ENCODE measurements around the gene ARF3.

Gene ARF3

DNA sequence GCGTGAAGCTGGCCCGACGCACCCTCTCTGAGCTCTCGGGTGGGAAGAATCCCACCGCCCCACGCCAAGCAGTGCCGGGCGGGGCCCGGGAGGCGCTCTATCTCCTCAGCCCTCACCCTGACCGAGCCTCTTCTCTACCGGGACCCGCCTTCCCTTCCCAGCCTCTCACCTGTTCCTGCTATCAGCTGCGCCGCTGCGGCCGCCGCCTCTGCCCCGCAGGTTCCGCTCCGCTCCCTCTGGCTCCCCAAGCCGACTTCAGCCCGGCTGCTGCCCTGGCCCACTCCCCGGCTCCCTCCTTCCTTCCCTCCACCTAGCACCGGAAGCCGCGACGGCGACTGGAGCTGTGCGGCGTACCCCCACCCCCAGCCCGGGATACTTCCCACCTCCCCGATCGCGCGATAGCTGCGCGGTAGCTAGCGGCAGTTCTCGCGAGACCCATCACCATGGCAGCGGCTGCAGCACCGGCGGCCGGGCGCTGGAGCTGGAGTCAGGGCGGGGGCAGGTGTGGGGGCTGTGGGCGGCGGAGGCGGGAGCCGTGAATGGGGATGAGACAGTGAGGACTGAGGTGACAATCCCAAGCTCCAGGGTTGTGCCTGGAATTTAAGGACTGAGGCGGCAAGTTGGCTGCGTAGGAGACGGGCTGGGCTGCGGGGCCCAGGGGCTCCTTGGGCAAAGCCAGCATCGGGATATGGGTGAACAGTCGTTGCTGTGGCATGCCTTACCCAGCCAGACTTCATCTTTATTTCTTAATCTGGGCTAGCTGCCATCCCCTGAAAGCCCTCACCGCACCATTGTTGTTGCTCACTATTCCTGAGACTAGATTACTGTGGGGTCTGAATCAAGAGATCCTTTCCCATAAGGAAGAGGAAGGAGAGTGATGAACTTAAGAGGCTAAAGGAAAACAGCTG is at the start of gene ARF3:
Gene ARF3 (minus strand): TSS at position 347 of the 908 bp plus-strand sequence. CDS start 16,392 bp downstream, outside the sequence.
- H3K36me3 ChIP-seq (ENCODE audit: insufficient read depth, low read length) = no peaks in the 10 kb centered on the region
- H3K9me2 ChIP-seq (replicated peaks; ENCODE audit: low read depth, low read length) = no peaks in the 10 kb centered on the region
- H3K9me3 ChIP-seq (ENCODE audit: insufficient read depth, low read depth, low read length) = no peaks in the 10 kb centered on the region
- peaks cover 36% of the 10 kb centered on the region for H3K4me1 ChIP-seq (ENCODE audit: insufficient read depth, low read length, poor library complexity, severe bottlenecking)
- peak within 1 kb of the TSS; percentile 87 for H2AFZ ChIP-seq (ENCODE audit: low read length)
- peak within 1 kb of the TSS; percentile 93 for H3K9ac ChIP-seq (ENCODE audit: low read depth, low read length, poor library complexity, severe bottlenecking)
- TF ChIP-seq, protein P1, sequence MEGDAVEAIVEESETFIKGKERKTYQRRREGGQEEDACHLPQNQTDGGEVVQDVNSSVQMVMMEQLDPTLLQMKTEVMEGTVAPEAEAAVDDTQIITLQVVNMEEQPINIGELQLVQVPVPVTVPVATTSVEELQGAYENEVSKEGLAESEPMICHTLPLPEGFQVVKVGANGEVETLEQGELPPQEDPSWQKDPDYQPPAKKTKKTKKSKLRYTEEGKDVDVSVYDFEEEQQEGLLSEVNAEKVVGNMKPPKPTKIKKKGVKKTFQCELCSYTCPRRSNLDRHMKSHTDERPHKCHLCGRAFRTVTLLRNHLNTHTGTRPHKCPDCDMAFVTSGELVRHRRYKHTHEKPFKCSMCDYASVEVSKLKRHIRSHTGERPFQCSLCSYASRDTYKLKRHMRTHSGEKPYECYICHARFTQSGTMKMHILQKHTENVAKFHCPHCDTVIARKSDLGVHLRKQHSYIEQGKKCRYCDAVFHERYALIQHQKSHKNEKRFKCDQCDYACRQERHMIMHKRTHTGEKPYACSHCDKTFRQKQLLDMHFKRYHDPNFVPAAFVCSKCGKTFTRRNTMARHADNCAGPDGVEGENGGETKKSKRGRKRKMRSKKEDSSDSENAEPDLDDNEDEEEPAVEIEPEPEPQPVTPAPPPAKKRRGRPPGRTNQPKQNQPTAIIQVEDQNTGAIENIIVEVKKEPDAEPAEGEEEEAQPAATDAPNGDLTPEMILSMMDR (conservative IDR thresholded peaks at IDR 0.05; ENCODE audit: low read length) = no peak
- TF ChIP-seq EZH2phosphoT487 (IDR thresholded peaks at IDR 0.05; ENCODE audit: borderline replicate concordance) = no peak
- H3F3A ChIP-seq (ENCODE audit: low read depth) = no peaks in the 10 kb centered on the region
- H4K20me1 ChIP-seq (ENCODE audit: insufficient read depth, low read length, poor library complexity, severe bottlenecking) = peaks cover 32% of the 10 kb centered on the region
- H3K4me2 ChIP-seq (ENCODE audit: low read depth, low read length, poor library complexity, severe bottlenecking) = peak within 1 kb of the TSS; percentile 91
- no peaks in the 10 kb centered on the region for H3K27me3 ChIP-seq (ENCODE audit: insufficient read depth, low read length, poor library complexity, severe bottlenecking)
- H3K79me2 ChIP-seq (ENCODE audit: insufficient read depth, low read length) = peaks cover 48% of the 10 kb centered on the region
- peak within 1 kb of the TSS; percentile 93 for H3K4me3 ChIP-seq (ENCODE audit: low read length, poor library complexity, severe bottlenecking)

DNA sequence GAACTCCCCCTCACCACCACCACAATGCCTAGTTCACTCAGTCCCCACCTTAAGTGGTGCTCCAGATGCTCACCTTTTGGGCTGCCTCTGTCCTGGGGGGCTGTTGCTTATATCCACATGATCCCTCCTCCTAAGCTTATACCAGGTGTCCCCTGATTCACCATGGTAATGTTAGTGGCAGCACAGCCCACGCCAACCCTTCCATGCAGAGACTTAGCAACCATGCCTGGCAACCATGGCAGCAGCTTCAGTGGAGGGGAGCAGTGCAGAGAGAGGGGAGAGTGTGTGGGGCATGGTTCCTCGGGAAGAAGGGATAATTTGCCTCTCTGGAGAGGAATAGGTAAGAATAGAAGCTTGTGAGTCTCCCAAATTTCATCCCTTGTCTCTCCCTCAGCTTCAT is 43.1 kb upstream of the ARF3 start:
- Histone ChIP-seq H3K9me3 (ENCODE audit: insufficient read depth, low read depth, low read length) (no peaks in the 10 kb centered on the region), H3K27me3 (ENCODE audit: insufficient read depth, low read length, poor library complexity, severe bottlenecking) (no peaks in the 10 kb centered on the region), H3K4me1 (ENCODE audit: insufficient read depth, low read length, poor library complexity, severe bottlenecking) (peaks cover 8% of the 10 kb centered on the region), H3K4me3 (ENCODE audit: low read length, poor library complexity, severe bottlenecking) (no peak overlapping the region), H3K9me2 (replicated peaks; ENCODE audit: low read depth, low read length) (no peaks in the 10 kb centered on the region), H3K79me2 (ENCODE audit: insufficient read depth, low read length) (no peaks in the 10 kb centered on the region), H3K4me2 (ENCODE audit: low read depth, low read length, poor library complexity, severe bottlenecking) (no peak overlapping the region), H4K20me1 (ENCODE audit: insufficient read depth, low read length, poor library complexity, severe bottlenecking) (no peaks in the 10 kb centered on the region), H3K36me3 (ENCODE audit: insufficient read depth, low read length) (no peaks in the 10 kb centered on the region; the same call in 1 of the 2 replicates), H3K9ac (ENCODE audit: low read depth, low read length, poor library complexity, severe bottlenecking) (peak overlapping the region; percentile 61), H3F3A (ENCODE audit: low read depth) (no peaks in the 10 kb centered on the region), H2AFZ (ENCODE audit: low read length) (no peak overlapping the region)
- TF ChIP-seq, protein P1 (conservative IDR thresholded peaks at IDR 0.05; ENCODE audit: low read length) = no peak
- no peak for TF ChIP-seq EZH2phosphoT487 (IDR thresholded peaks at IDR 0.05; ENCODE audit: borderline replicate concordance)

DNA sequence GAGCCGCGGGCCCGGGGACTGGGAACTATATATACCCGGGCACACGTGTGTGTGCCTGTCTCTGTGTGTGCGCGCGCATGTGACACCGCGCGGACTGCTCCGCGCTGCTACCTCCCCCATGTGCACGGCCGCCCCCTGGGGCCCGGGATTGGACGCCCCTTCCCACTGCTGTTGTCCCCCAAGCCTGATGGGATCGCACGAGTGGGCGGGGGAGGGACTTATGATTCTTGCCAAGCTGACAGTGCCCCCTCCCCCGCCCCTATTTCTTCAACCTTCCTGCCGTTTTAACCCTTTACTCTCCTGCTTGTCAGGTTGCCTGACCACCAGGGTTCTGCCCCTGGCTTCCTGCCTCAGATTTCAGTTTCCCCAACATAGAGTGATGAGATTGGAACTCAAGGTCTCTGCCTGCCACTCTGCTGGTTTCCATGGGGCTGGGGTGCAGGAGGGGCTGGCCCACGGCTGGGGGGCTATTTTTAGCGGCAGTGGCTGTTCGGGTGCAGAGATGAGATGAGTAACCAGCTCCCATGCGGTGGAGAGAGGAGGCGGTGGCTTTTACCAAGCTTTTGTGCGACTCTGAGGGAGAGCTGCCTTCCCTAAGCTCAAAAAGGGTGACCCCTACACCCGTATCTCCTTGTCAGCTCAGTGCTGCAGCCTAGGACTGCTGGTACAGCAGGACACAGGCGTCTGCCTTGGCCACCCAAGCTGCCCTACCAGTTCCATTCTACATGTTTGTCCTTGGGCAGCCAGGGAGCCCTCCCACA is 42.3 kb upstream of the ARF3 start, which contains the start of gene DDN:
Gene DDN (minus strand): TSS at position 5 of the 761 bp plus-strand sequence. CDS start 88 bp downstream, outside the sequence.
- H3F3A ChIP-seq (ENCODE audit: low read depth) = no peaks in the 10 kb centered on the region
- H3K4me2 ChIP-seq (ENCODE audit: low read depth, low read length, poor library complexity, severe bottlenecking) = peak within 1 kb of the TSS; percentile 91
- H4K20me1 ChIP-seq (ENCODE audit: insufficient read depth, low read length, poor library complexity, severe bottlenecking) = no peaks in the 10 kb centered on the region
- TF ChIP-seq, protein P1 (conservative IDR thresholded peaks at IDR 0.05; ENCODE audit: low read length) = no peak; the same call in 1 of the 2 replicates
- TF ChIP-seq EZH2phosphoT487 (IDR thresholded peaks at IDR 0.05; ENCODE audit: borderline replicate concordance) = no peak
- H2AFZ ChIP-seq (ENCODE audit: low read length) = peak within 1 kb of the TSS; percentile 80
- peak within 1 kb of the TSS; percentile 61 for H3K9ac ChIP-seq (ENCODE audit: low read depth, low read length, poor library complexity, severe bottlenecking)
- no peaks in the 10 kb centered on the region for H3K9me3 ChIP-seq (ENCODE audit: insufficient read depth, low read depth, low read length)
- H3K4me1 ChIP-seq (ENCODE audit: insufficient read depth, low read length, poor library complexity, severe bottlenecking) = peaks cover 8% of the 10 kb centered on the region
- H3K36me3 ChIP-seq (ENCODE audit: insufficient read depth, low read length) = no peaks in the 10 kb centered on the region; the same call in 1 of the 2 replicates
- no peaks in the 10 kb centered on the region for H3K79me2 ChIP-seq (ENCODE audit: insufficient read depth, low read length)
- H3K9me2 ChIP-seq (replicated peaks; ENCODE audit: low read depth, low read length) = no peaks in the 10 kb centered on the region
- peak within 1 kb of the TSS; percentile 68 for H3K4me3 ChIP-seq (ENCODE audit: low read length, poor library complexity, severe bottlenecking)
- H3K27me3 ChIP-seq (ENCODE audit: insufficient read depth, low read length, poor library complexity, severe bottlenecking) = no peaks in the 10 kb centered on the region
